DMS114 treated with DMSO at 0.1 percent for 48 hours (cell line): Measurements from ENCODE around the gene GPR55.
"Not testable (repeated sequence)": the region's sequence is repeated elsewhere in the genome, so short reads cannot be mapped to it uniquely, and the experiment has no call there.

ENCODE experiments used
- DNase-seq: peaks from one replicate; lab custom pipeline; 2025; ENCODE audit not compliant: unreplicated experiment; lab: John Stamatoyannopoulos, UW

GPR55 gene, protein sequence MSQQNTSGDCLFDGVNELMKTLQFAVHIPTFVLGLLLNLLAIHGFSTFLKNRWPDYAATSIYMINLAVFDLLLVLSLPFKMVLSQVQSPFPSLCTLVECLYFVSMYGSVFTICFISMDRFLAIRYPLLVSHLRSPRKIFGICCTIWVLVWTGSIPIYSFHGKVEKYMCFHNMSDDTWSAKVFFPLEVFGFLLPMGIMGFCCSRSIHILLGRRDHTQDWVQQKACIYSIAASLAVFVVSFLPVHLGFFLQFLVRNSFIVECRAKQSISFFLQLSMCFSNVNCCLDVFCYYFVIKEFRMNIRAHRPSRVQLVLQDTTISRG

GRCh38 chr2:230924470-230925341, at the start of gene GPR55:
TSS of gene GPR55 (minus strand) at chr2:230925242. CDS start at chr2:230910962, 14,280 bp downstream.
- DNase-seq, result no peak

DNA sequence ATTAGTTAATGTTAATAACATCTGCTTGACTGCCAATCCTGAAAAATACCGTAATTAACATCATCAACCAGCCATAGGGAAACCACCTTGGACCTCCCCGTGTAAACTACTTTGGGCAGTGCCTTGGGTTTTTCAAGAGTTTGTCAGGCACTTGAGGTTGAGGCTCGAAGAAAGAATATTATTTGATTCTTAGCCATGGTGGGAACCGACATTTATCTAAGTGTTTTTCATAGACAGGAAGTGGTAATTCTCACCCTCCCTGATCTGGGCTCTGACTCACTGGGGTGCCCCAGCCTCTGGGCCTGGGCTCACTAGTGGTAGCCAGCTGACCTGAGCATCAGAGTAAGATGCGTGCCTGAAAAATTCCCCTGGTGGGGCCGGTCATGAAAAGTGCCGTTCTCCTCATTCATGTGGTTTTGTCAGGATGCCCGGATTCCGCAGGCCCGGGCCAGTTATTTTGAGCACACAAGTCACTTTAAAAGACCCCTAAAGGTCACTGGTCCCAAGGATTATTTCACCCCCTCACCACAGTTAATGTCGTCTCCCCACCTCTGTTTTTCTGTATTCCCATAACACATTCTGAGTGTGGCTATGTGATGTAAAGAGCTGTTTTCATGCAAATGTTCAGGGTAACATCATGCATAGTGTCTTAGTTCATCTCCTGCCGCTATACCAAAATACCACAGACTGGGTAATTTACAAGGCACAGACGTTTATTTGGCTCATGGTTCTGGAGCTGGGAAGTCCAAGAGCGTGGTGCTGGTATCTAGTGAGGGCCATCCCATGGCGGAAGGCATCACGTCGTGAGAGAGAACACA, 49.3 kb upstream of the GPR55 start:
- DNase-seq, result no peak

- DNase-seq, result no peak
These were observed 47.0 kb upstream of the GPR55 start for GRCh38 chr2:230972046-230972445.

- DNase-seq, result no peak
These were observed 44.6 kb upstream of the GPR55 start for GRCh38 chr2:230969659-230970015.

DNA sequence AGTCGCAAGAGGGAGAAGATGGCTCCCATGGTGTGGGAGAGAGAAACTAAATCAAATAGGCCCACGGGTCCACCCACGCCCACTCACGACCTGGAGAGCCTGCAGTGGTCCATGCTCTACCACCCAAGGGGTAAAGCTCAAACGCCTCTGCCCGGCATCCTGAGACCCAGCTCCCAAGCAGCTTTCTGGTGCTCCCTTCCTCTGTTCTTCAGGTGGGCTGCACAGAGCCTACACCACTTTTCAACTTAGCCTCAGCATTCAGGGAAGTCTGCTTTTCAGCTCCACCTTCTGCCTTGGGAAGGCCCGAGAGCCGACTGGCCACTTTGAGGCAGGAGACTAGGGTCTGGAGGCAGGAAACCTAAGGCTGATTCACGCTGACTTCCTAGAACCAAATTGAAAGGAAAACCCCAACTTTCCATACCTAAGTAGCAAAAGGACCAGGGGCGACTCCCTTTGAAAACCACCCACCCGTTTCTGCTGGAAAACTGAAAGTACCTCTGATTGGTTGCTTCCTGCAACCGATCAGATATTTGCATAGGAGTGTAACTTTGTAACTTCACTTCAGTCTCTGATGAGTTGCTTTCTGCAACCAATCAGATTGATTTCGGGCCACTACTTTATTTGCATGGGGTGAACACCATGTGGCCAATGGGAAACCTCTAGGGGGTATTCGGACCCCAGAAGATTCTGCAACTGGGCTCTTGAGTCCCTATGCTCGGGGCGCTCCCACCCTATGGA, 44.0 kb upstream of the GPR55 start:
- DNase-seq, result no peak

- DNase-seq, result not testable (repeated sequence)
These were observed 43.3 kb upstream of the GPR55 start for GRCh38 chr2:230968314-230968713.

GRCh38 chr2:230967113-230967512, 42.1 kb upstream of the GPR55 start:
- DNase-seq, result no peak

DNA sequence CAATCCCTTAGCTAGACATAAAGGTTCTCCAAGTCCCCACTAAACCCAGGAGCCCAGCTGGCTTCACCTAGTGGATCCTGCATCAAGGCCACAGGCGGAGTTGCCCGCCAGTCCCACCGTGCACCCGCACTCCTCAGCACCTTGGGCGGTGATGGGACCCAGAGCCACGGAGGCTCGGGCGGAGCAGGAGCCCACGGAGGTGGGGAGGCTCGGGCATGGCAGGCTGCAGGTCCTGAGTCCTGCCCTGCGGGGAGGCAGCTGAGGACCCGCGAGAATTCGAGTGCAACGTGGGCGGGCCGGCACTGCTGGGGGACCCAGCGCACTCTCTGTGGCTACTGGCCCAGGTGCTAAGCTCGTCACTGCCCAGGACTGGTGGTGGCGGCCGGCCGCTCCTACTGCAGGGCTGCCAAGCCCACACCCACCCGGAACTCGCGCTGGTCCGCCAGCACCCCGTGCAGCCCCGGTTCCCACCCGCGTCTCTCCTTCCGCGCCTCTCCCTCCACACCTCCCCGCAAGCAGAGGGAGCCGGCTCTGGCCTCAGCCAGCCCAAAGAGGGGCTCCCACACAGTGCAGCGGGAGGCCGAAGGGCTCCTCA, 39.2 kb upstream of the GPR55 start:
- no peak for DNase-seq

DNA sequence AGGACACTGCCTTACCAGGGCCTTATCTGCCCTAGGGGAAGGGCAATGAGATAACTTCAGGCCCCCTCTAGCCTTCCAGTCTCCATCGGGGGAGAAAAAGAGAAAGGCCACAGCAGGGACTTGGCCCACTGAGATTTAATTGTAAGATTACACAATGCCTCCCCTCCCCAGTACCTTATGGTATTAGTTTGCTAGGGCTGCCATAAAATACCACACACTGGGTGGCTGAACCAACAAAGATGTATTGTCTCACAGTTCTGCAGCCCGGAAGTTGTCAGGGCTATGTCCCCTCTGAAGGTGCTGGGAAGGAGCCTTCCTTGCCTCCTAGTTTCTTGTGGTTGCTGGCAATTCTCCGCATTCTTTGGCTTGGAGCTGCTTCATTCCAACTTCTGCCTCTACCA, 36.0 kb upstream of the GPR55 start:
- no peak for DNase-seq

- no peak for DNase-seq
These were observed 35.0 kb upstream of the GPR55 start for GRCh38 chr2:230960026-230960425.

- DNase-seq, result no peak
These were observed 34.0 kb upstream of the GPR55 start for GRCh38 chr2:230958820-230959756.

DNA sequence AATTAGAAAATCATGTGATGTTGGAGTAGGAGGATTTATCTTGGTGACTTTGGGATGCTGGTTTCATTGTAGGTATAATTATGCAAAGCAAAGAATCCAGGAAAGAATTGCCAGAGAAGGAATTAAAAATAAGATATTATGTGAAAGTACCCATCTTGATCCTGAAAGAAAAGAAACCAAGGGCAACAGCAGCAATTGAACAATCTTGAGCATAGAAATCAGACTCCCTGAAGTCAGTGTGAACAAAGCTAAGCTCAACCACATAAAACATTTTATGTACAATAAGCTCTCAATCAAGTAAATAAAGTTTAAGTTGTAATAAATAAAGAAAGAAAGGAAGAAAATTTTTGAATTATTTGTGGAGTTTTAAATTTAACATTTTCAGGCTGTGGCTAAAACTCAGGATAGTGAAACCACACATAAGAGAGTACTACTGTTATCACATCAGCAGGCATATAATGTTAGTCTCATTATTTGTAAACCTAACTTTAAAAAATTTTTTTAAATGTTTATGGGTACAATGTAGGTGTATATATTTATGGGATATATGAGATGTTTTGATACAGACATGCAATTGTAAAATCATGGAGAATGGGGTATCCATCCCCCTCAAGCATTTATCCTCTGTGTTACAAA, 32.8 kb upstream of the GPR55 start:
- DNase-seq, result no peak

- peak; percentile 9 for DNase-seq
These were observed 32.0 kb upstream of the GPR55 start for GRCh38 chr2:230956827-230957755.

DNA sequence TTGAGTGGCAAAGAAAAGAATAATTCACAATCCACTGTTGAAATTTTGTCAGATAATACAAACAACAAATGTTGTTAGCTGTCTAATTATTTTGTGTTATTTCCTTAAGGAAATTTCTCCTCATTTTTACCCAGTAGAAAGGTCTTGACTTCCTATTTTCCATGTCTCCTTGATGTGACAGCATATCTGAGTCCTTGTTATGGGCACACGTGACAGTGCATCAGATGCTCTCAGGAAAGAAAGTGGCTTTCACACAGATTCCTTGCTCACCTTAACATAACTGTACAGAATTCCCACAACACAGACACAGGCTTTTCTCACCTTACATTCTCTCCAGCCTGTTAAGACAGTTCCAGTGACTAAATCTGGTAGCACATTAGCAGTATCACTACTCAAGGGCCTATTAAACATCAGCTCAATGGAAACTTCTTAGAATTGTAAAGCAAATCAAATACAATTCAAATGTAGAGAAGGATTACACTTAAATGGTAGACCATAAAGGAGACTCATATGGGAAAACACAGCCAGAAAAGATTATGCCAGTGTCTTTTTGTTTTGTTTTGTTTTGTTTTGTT, 30.2 kb upstream of the GPR55 start:
- DNase-seq, result no peak

DNA sequence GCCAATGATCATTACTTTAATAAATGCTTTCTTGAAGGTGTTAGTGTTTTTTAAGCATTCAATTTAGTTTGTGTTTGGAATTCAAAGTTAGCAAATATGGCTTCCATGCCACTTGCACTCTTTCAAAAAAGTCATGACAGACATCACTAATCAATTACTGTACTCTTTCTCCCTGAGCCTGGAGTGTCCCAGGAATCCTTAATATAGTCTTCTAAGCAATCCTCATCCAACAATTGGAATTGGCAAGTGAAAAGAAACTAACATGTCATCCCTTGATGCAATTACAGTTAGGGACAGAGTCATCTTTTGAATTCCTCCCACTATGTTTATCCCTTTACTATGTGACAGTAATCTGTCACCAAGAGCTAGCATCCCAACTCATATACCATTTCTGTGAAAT, 29.7 kb upstream of the GPR55 start:
- no peak for DNase-seq

DNA sequence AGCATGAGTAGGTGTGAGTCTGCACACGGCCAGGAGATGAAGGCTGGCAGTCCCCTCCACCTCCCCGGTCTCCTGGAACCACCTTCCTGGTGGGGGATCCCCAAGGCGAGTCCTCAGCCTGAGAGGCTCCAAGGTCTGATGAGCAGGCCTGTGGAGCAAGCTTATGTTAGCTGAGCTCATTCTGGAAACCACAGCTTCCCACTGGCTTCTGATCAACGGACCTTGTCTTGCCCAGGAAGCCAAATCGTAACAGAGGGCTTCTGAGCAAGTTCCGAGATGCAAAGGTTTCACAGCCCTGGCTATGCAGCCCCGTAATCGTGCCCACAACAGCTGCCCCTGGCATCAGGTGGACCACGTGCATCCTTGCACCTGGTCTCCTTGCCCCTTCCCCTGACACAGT, 28.8 kb upstream of the GPR55 start:
- no peak for DNase-seq

DNA sequence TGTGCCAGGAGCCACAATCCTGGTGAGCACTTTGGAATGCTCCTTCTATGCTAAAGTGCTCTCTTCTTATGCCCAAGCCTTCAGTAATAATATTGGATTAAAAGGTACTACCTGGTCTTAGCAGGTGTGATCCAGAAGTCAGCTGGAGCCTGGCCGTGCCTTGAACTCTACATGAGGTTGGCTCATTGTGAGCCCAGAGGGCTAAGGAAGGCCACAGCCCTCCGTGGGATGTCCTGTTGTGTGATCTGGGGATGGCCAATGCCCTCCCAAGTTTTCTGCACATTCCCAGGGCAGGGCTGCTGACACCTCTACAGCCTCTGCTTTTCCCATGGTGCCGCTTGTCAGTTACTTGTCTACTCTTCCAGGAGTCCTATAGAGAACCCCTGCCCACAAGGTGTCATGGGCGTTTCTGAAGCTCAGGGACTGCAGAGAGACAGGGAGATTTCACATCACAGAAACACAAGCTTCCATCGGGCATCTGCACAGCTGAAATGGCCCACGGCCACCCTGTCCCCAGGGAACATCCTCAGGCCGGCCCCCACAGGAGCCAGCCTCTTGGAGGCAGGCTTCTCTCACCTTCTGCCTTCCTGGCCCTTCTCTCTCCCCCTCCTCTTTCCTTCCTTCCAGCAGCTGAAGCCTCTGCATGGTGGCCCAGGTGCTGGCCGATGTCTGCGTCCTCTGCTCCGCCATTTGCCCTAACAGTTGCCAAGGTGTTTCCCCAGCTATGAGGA, 27.3 kb upstream of the GPR55 start:
- no peak for DNase-seq
